Activated T-helper 1 cell treated with anti-CD3 and anti-CD28 coated beads, Interleukin-2, amount 50 U/mL, for 16 hours (primary cell): Measurements from ENCODE around the gene PEX26.
"Not testable (repeated sequence)": the region's sequence is repeated elsewhere in the genome, so short reads cannot be mapped to it uniquely, and the experiment has no call there.

Experiments used
- DNase-seq, 2 donors: peaks; one replicate each; pipeline ENCODE4 v3.0.0-alpha.2; 2020; ENCODE audit warnings: low read depth in 1 of 2, low spot score in 1 of 2

Gene PEX26

DNA sequence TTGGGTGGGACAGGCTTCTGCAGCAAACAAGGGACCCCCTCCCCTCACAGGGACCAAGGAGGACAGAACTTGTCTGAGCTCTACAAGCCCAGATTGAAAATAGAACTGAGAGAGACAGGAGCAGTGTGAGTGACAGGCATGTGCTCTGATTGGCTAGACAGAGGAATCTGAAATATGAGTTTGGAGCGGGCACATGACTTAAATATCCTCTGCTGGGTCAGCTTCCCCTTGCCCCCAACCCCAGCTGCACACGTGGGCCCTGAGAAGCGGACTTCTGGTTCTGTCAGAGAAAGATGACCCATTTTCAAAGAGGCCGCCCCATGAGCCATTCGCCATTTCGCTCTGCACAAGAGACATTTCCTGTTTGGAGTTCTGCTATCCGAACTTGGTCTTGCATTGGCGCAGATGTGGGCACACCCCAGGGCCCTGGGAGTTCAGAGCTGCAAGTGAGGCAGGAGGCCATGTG is 38.1 kb downstream of the PEX26 start:
- no peak for DNase-seq

DNA sequence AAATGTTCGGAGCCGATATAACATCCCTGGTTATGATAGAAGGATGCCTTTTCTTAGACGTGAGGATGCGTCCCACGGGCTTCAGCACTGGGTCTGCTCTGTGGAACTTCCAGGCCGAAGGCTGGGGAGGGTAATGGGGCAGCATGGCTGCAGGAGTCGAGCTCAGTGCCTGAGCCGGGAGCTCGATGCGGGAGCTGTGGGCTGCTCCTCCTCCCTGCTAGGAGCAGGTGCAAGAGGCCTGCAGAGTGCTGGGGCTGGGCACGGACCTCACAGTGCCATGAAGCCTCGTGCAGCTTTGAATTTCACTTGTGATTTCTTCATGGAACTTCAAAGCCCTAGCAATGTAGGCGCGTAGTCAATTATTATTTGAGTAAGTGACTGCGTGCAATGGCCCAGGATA is 38.8 kb downstream of the PEX26 start:
- no peak for DNase-seq

DNA sequence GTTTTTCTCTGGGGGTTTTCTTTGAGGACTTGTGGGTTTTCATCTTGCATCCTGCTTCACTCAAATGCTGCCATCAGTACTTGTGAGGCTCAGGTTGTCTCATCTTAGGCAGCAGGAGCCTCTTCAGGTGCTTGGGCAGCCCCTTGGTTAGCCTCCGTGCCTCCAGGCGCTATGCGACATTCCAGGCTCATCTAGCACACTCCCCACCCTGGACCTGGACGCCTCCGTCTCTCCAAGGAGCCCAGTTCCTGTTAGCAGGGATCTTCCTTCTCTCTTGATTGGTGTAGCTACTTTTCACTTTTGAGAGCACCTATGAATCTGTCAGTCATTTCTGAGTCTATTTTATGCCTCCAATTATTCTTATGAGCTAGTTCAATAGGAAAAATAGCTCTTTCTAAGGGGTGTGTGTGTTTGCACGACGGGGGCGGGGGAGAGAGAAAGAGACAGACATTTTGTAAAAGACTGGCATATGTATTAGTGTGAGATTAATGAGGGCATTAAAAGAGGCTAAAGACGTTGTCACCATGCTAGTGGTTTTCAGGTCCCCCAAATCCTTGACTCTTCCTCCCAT is 40.6 kb downstream of the PEX26 start:
- no peak for DNase-seq

GRCh38 chr22:18119409-18120110 is 41.8 kb downstream of the PEX26 start:
- DNase-seq = no peak

DNA sequence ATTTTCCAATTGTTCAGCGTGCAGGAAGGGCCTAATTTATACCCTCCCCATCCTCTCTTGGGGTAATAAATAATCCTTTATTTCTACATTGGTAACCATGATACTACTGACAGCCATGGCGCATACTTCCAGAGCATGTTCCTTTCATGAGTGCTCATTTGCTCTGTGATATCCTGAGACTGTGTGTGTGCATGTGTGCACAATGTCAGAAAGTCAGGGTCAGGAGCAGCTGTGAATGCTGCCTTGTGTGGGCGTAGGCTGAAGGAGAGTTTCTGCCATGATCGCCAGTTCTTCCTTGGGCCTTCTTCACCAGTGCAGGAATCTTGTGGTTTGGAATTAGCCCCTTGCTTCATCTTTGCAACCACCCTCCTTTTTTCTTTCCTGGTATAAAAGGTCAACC is 43.1 kb downstream of the PEX26 start:
- no peak for DNase-seq

GRCh38 chr22:18121506-18121905 is 43.7 kb downstream of the PEX26 start:
- DNase-seq = no peak

DNA sequence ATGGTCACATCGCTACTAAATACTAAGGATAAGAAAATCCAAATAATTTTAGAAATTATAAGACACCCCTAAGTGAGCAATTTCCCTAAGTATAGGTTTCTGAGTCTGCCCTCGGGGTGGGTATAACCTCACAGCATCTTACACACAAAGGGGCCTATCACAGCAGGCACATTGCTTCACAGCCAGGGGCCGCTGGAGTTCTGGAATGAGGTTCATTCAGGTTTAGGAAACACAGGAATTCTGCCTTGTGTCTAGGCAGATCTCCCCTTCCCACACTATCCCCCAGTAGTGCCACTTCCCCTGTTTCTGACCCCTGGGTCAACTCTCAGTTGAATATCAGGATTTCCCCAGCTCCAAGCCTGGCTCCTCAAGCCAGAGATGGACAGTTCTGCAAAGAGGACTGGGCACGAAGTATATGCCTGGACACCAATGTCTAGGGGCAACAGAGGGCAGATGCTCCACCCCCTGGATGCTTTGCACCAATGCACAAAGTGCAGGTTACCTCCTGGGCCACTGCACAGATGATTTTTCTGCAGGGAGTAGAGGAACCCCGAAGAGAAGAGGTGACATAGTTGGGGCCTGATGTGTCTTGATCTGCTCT is 44.3 kb downstream of the PEX26 start:
- no peak for DNase-seq

GRCh38 chr22:18123476-18124025 is 45.8 kb downstream of the PEX26 start:
- DNase-seq = not testable (repeated sequence)

GRCh38 chr22:18126606-18127005 is 48.8 kb downstream of the PEX26 start:
- DNase-seq = no peak

DNA sequence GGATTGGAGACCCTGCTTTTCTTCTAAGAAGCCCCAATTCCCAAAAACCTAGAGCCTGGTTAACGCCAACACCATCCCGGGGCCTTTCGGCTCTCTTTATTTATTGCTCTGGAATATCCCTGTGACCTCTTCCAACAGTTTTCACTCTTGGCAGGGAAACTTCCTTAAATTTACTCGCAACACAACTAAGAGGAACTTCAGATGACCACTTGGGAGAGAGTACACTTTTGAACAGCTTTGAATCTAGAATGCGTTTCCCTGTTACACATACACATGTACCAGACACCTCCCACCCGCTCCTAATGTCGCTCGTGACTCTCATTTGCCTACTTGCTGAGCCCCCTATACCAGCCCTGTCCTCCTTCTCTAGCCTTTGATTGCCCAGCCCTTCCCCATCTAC is 52.2 kb downstream of the PEX26 start:
- DNase-seq = no peak

GRCh38 chr22:18130699-18131429 is 53.1 kb downstream of the PEX26 start:
- no peak for DNase-seq

DNA sequence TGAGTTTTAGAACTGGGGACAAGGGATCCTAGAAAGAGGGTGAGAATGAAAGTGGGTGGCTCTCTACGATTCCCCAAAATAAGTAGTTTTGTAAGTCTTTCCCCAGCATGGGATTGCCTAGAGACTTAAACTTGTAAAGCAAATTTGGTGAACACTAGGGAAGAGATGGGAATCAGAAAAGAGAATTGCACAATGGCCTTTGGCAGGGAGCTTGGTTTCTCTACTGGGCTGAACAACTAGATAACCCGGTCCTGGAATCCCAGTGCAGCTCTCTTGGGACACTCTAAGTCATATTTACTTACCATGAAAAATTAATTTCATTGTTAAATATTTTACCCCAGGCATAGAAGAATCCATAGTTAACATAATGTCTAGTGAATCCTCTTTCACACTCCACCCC is 55.7 kb downstream of the PEX26 start:
- no peak for DNase-seq

- no peak for DNase-seq
Measured at GRCh38 chr22:18136563-18137320, 59.0 kb downstream of the PEX26 start.

GRCh38 chr22:18141004-18141403 is 63.2 kb downstream of the PEX26 start:
- not testable (repeated sequence) for DNase-seq

GRCh38 chr22:18144105-18144504 is 66.3 kb downstream of the PEX26 start:
- no peak for DNase-seq

- DNase-seq = no peak
Measured at GRCh38 chr22:18145676-18146388, 68.0 kb downstream of the PEX26 start.

DNA sequence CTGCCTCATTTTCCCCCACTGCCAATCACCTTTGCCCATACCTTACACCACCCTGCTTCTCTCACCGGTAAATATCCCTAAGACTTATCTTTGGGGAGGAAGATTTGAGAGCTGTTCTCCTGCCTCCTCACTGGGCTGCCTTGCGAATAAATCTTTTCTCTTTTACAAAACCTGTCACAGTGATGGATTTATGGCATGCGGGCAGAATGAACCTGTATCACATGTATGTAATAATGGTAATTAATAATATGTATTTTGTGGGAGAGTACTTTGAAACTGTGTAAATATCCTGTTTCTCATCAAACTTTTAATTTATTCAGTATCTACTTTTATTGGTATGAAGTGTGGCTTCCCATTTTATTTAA is 68.6 kb downstream of the PEX26 start:
- DNase-seq = no peak

DNA sequence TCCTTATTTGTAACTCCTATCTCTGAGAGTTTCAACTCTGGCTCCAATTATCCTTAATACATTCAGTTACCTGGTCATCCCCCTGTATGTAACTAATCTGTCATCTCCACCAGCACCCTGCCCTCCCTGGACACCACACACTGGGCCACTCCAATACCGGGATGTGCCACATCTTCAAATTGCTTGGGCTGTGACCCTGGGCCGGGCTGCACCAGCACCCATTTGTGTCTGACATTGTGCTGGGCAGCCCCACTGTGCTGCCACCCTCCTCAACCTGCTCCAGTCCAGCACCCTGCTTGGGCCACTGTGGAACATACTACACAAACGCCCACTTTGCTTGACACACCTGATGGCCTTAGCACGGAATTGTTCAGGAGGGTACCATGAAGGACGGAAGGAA is 70.0 kb downstream of the PEX26 start:
- no peak for DNase-seq

GRCh38 chr22:18148293-18148965 is 70.6 kb downstream of the PEX26 start:
- no peak for DNase-seq

GRCh38 chr22:18152519-18152918 is 74.7 kb downstream of the PEX26 start:
- DNase-seq = no peak
